ENCODE data around the gene RFX4.
"Not testable (repeated sequence)": the region's sequence is repeated elsewhere in the genome, so short reads cannot be mapped to it uniquely, and the experiment has no call there.

Gene RFX4

GRCh38 chr12:106594447-106594846, 11.6 kb downstream of the RFX4 start:
- DNase-seq: no peak

- no peak for DNase-seq
Observed at GRCh38 chr12:106595268-106595667, 12.5 kb downstream of the RFX4 start.

GRCh38 chr12:106598003-106598402, 15.2 kb downstream of the RFX4 start:
- DNase-seq: no peak

- DNase-seq: no peak
Observed at GRCh38 chr12:106599302-106599701, 16.5 kb downstream of the RFX4 start.

GRCh38 chr12:106600503-106600902, 17.7 kb downstream of the RFX4 start:
- DNase-seq: no peak

- DNase-seq: peak; percentile 94
Observed at GRCh38 chr12:106601031-106601430, 18.2 kb downstream of the RFX4 start.

- peak; percentile 70 for DNase-seq
Observed at GRCh38 chr12:106601496-106601895, 18.7 kb downstream of the RFX4 start.

GRCh38 chr12:106602076-106602475, 19.3 kb downstream of the RFX4 start:
- DNase-seq: no peak

- DNase-seq: no peak
Observed at GRCh38 chr12:106605254-106605653, 22.4 kb downstream of the RFX4 start.

- not testable (repeated sequence) for DNase-seq
Observed at GRCh38 chr12:106620588-106620987, 37.8 kb downstream of the RFX4 start.

GRCh38 chr12:106625976-106626375, 43.2 kb downstream of the RFX4 start:
- no peak for DNase-seq

GRCh38 chr12:106629797-106630659, 47.2 kb downstream of the RFX4 start:
- no peak for DNase-seq

- no peak for DNase-seq
Observed at GRCh38 chr12:106631150-106631549, 48.3 kb downstream of the RFX4 start.

- no peak for DNase-seq
Observed at GRCh38 chr12:106631797-106632196, 49.0 kb downstream of the RFX4 start.

GRCh38 chr12:106632797-106633450, 50.1 kb downstream of the RFX4 start:
- DNase-seq: peak; percentile 30

- DNase-seq: no peak
Observed at GRCh38 chr12:106633451-106633823, 50.6 kb downstream of the RFX4 start.

- DNase-seq: no peak
Observed at GRCh38 chr12:106634206-106634605, 51.4 kb downstream of the RFX4 start.

- DNase-seq: no peak
Observed at GRCh38 chr12:106643000-106643399, 60.2 kb downstream of the RFX4 start.

GRCh38 chr12:106644335-106645073, 61.7 kb downstream of the RFX4 start:
- no peak for DNase-seq

GRCh38 chr12:106645074-106645421, 62.2 kb downstream of the RFX4 start:
- peak; percentile 15 for DNase-seq

GRCh38 chr12:106645465-106646330, 62.9 kb downstream of the RFX4 start:
- no peak for DNase-seq

- DNase-seq: no peak
Observed at GRCh38 chr12:106646472-106646871, 63.7 kb downstream of the RFX4 start.

Measured in NCI-H146 (cell line).